HG02981 (cell line): ENCODE measurements around the gene OR6S1.
"Not testable (repeated sequence)": the region's sequence is repeated elsewhere in the genome, so short reads cannot be mapped to it uniquely, and the experiment has no call there.

ENCODE experiments used
- ATAC-seq: cut with Tn5 transposase; IDR thresholded peaks from one replicate; pipeline ENCODE4 v1.9.1; 2021; ENCODE audit warnings: mild to moderate bottlenecking, moderate library complexity; ENCODE audit not compliant: unreplicated experiment

Gene OR6S1

GRCh38 chr14:20631880-20632389 lies 9.6 kb downstream of the OR6S1 start:
- no peak for ATAC-seq

- no peak for ATAC-seq
These were observed 10.2 kb downstream of the OR6S1 start for GRCh38 chr14:20631023-20631879.

GRCh38 chr14:20630340-20631022 lies 11.0 kb downstream of the OR6S1 start:
- no peak for ATAC-seq

GRCh38 chr14:20628063-20628854 lies 13.2 kb downstream of the OR6S1 start:
- no peak for ATAC-seq

- ATAC-seq, result no peak
These were observed 14.0 kb downstream of the OR6S1 start for GRCh38 chr14:20627346-20628027.

GRCh38 chr14:20626274-20626673 lies 15.2 kb downstream of the OR6S1 start:
- ATAC-seq, result no peak

- no peak for ATAC-seq
These were observed 16.9 kb downstream of the OR6S1 start for GRCh38 chr14:20624495-20625070.

GRCh38 chr14:20623798-20624197 lies 17.7 kb downstream of the OR6S1 start:
- no peak for ATAC-seq

GRCh38 chr14:20622816-20623291 lies 18.6 kb downstream of the OR6S1 start:
- no peak for ATAC-seq

- ATAC-seq, result no peak
These were observed 20.6 kb downstream of the OR6S1 start for GRCh38 chr14:20620798-20621478.

GRCh38 chr14:20619688-20620087 lies 21.8 kb downstream of the OR6S1 start:
- ATAC-seq, result not testable (repeated sequence)

- no peak for ATAC-seq
These were observed 23.2 kb downstream of the OR6S1 start for GRCh38 chr14:20618271-20618749.

GRCh38 chr14:20617138-20618003 lies 24.1 kb downstream of the OR6S1 start:
- peak; percentile 37 for ATAC-seq

GRCh38 chr14:20615996-20616395 lies 25.5 kb downstream of the OR6S1 start:
- no peak for ATAC-seq

- ATAC-seq, result no peak
These were observed 27.3 kb downstream of the OR6S1 start for GRCh38 chr14:20614038-20614840.

GRCh38 chr14:20613094-20614037 lies 28.1 kb downstream of the OR6S1 start:
- ATAC-seq, result peak; percentile 61
